B cell (primary cell): Measurements from ENCODE around the gene HTR3A. TPM values are rescaled to one million over a fixed set of nuclear protein-coding genes. Genes with fewer than 3 reads are reported as not detected.

ENCODE experiments used
- ATAC-seq: fragments of 200-7000 bp; cut with Tn5 transposase; one replicate; pipeline ENCODE4 v1.10.0; 2021; ENCODE audit warnings: low read depth, mild to moderate bottlenecking, moderate number of reproducible peaks, moderate library complexity
- CTCF ChIA-PET: fragments of 350-600 bp; sonication (Branson Sonifier 250); formaldehyde crosslinking; loops from one replicate; lab custom pipeline; 2021; ENCODE audit warnings: antibody characterized with exemption, inconsistent platforms; lab: Charles Lee
- POLR2A ChIA-PET: fragments of 350-600 bp; sonication (Branson Sonifier 250); formaldehyde crosslinking; loops from one replicate; lab custom pipeline; 2021; ENCODE audit warnings: antibody characterized with exemption; lab: Charles Lee
- DNase-seq: peaks from one replicate; pipeline ENCODE4 v3.0.0; 2013
- H2AFZ ChIP-seq: 2 replicates; pipeline ENCODE4 v1.6.1; 2012; ENCODE audit warnings: mild to moderate bottlenecking, low read depth, low read length; ENCODE audit not compliant: insufficient read depth, poor library complexity, severe bottlenecking
- H3K27ac ChIP-seq, 2 donors: 1 replicate in 1 of 2; 2 replicates in 1 of 2; pipeline ENCODE4 v1.5.1; 2012 to 2013; ENCODE audit warnings: low read length in 2 of 2, mild to moderate bottlenecking in 2 of 2, moderate library complexity in 1 of 2
- H3K27me3 ChIP-seq, 4 experiments: fragments of 200-600 bp in 1 of 4; sonication (generic) in 1 of 4; replicated peaks in 1 of 4; 1 replicate in 2 of 4; 2 replicates in 2 of 4; pipeline versions ENCODE4 v1.6.1 to v1.7.0; 2013 to 2016; ENCODE audit warnings: low read length in 3 of 4, mild to moderate bottlenecking in 2 of 4, mixed read lengths in 1 of 4, moderate library complexity in 1 of 4; ENCODE audit not compliant: insufficient read depth in 4 of 4, control insufficient read depth in 3 of 4; ENCODE audit errors: control extremely low read depth in 1 of 4
- H3K36me3 ChIP-seq, 2 experiments: replicated peaks in 1 of 2; 1 replicate in 1 of 2; 2 replicates in 1 of 2; pipeline versions ENCODE4 v1.6.1 to v1.7.1; 2013; ENCODE audit warnings: low read length in 1 of 2; ENCODE audit not compliant: insufficient read depth in 2 of 2, control insufficient read depth in 1 of 2; ENCODE audit errors: control extremely low read depth in 1 of 2, extremely low read depth in 1 of 2
- H3K4me1 ChIP-seq, 2 donors: fragments of 200-600 bp in 1 of 2; sonication (generic) in 1 of 2; 1 replicate in 1 of 2; 2 replicates in 1 of 2; pipeline versions ENCODE4 v1.5.1 to v1.6.1; 2013 to 2017; ENCODE audit warnings: low read length in 2 of 2; ENCODE audit not compliant: control insufficient read depth in 2 of 2, insufficient read depth in 2 of 2
- H3K4me2 ChIP-seq: replicated peaks from 2 replicates; pipeline ENCODE3; 2012; ENCODE audit warnings: mild to moderate bottlenecking, low read depth, low read length; ENCODE audit not compliant: poor library complexity, severe bottlenecking
- H3K4me3 ChIP-seq, 5 experiments: fragments of 200-600 bp in 1 of 5; sonication (generic) in 1 of 5; 1 replicate in 3 of 5; 2 replicates in 2 of 5; pipeline versions ENCODE4 v1.5.1 to v1.7.0; 2011 to 2016; ENCODE audit warnings: low read length in 4 of 5, mild to moderate bottlenecking in 4 of 5, low read depth in 2 of 5, control low read depth in 1 of 5, moderate library complexity in 1 of 5; ENCODE audit not compliant: insufficient read depth in 1 of 5; ENCODE audit errors: control extremely low read depth in 1 of 5, extremely low read depth in 1 of 5
- H3K79me2 ChIP-seq: fragments of 200-600 bp; sonication (generic); one replicate; pipeline ENCODE4 v1.6.0; 2016; ENCODE audit warnings: low read length; ENCODE audit not compliant: control insufficient read depth, insufficient read depth
- H3K9ac ChIP-seq: fragments of 200-600 bp; sonication (generic); 2 replicates; pipeline ENCODE4 v1.6.1; 2017; ENCODE audit warnings: mild to moderate bottlenecking, low read length, moderate library complexity
- H3K9me3 ChIP-seq, 3 donors: one replicate each; pipeline versions ENCODE4 v1.6.1 to v1.7.1; 2013; ENCODE audit warnings: low read length in 2 of 3; ENCODE audit not compliant: control insufficient read depth in 2 of 3, insufficient read depth in 1 of 3; ENCODE audit errors: control extremely low read depth in 1 of 3
- H4K20me1 ChIP-seq: 2 replicates; pipeline ENCODE4 v1.6.0; 2012; ENCODE audit warnings: mild to moderate bottlenecking, low read length; ENCODE audit not compliant: insufficient read depth, control insufficient read depth, poor library complexity, severe bottlenecking
- H3K27ac Mint-ChIP-seq: one replicate; pipeline ENCODE4 v1.8.0; 2021; ENCODE audit warnings: mixed read lengths
- H3K27me3 Mint-ChIP-seq: one replicate; pipeline ENCODE4 v1.8.0; 2021; ENCODE audit warnings: mixed read lengths
- H3K4me1 Mint-ChIP-seq: one replicate; pipeline ENCODE4 v1.8.0; 2021; ENCODE audit warnings: mixed read lengths
- H3K4me3 Mint-ChIP-seq: one replicate; pipeline ENCODE4 v1.8.0; 2021; ENCODE audit warnings: mixed read lengths
- H3K9me3 Mint-ChIP-seq: one replicate; pipeline ENCODE4 v1.8.0; 2022; ENCODE audit warnings: mixed read lengths; ENCODE audit not compliant: insufficient read depth
- CTCF ChIP-seq: fragments of 200-600 bp; IDR thresholded peaks from one replicate; pipeline ENCODE4 v1.8.0; 2022; ENCODE audit warnings: antibody characterized with exemption, mild to moderate bottlenecking
- EZH2 ChIP-seq: IDR thresholded peaks from 2 replicates; pipeline ENCODE4 v1.6.1; 2012; ENCODE audit warnings: borderline replicate concordance, low read depth, mild to moderate bottlenecking, moderate library complexity, low read length; ENCODE audit not compliant: insufficient read depth, poor library complexity, severe bottlenecking
- WGBS: methylation state at CpG from one replicate; pipeline ENCODE4 v1.1.5; 2013; ENCODE audit warnings: missing lambda C conversion rate; ENCODE audit not compliant: insufficient coverage; 5-methylcytosine and 5-hydroxymethylcytosine counted together
- intact Hi-C: fragments of 100-400 bp; cut with micrococcal nuclease; formaldehyde crosslinking; loops from one replicate; pipeline ENCODE4 v1.10.0; 2022
- polyA plus RNA-seq: library from polyadenylated mRNA; depleted of rRNA; stranded (reverse); fragments of >200 nt; gene quantifications from 2 replicates; pipeline ENCODE4 v1.2.3, GENCODE V29; 2012
- total RNA-seq, 2 donors: library from RNA; stranded (reverse); fragments of 120-200 nt in 1 of 2; gene quantifications; 1 replicate in 1 of 2; 2 replicates in 1 of 2; pipeline versions ENCODE4 v1.2.3 to v1.2.4, GENCODE V29; 2013 to 2022

HTR3A gene
- total and polyA plus RNA-seq, 2 donors (not counting 1 experiment from before 2014, with no cell fraction given): 8.1 to 16.1 TPM

DNA sequence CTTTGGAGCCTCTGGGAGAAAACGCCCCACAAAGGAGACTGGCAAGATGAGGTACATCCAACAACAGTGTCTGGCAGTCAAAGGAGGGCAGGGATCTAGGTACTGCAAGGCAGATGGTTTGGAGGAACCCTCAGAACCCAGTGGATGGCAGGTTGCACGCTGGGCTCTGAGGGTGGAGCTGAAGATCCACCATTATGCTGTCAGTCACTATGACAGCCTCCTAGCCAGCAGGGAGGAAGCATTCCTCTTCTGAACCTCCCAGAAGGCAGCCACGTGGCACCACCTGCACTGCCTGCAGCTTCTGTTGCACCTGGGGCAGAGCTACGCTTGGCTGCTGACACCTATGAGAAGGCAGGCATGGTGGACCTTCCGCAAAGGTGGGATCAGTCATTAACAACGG lies 40.2 kb downstream of the HTR3A start:
- peaks cover 19% of the 10 kb centered on the region for H3K27me3 Mint-ChIP-seq
- 52% methylated on average over 6 of the region's 6 CpGs for WGBS
- no peak for DNase-seq

DNA sequence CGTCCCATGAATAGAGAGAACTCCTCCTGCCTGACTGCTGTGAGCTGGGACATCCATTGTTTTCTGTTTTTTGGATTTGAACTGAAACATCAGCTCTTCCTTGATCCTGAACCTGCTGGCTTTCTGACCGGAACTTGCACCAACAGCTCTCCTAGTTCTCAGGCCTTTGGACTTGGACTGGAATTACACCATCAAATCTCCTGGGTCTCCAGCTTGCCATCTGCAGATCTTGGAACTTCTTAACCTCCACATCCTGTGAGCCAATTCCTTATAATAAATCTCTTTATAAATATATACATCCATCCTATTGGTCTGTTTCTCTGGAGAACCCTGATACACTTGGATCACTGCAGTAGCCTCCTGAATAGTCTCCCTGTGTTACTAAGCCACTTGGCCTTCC lies 42.1 kb downstream of the HTR3A start:
- no peak overlapping the region for H3K4me3 ChIP-seq
- H2AFZ ChIP-seq: no peak overlapping the region
- ATAC-seq: no peak
- H3K36me3 ChIP-seq: no peaks in the 10 kb centered on the region
- no peak overlapping the region for H3K9ac ChIP-seq
- H3K4me2 ChIP-seq: no peak overlapping the region
- no peaks in the 10 kb centered on the region for H4K20me1 ChIP-seq
- H3K4me3 Mint-ChIP-seq: no peak overlapping the region
- CTCF ChIA-PET: interaction anchor here (1.0 to 3.7 kb wide), 2 partner anchors 13 to 244 kb away, joined by 3 to 17 read pairs; no protein-coding TSS in a partner anchor
- intact Hi-C loops: no loop called here
- H3K27me3 Mint-ChIP-seq: peaks cover 10% of the 10 kb centered on the region
- H3K27ac Mint-ChIP-seq: no peak overlapping the region
- H3K9me3 ChIP-seq: no peaks in the 10 kb centered on the region
- no peaks in the 10 kb centered on the region for H3K4me1 ChIP-seq
- no peak overlapping the region for H3K27ac ChIP-seq
- POLR2A ChIA-PET: no interaction called here
- no peak for DNase-seq
- peaks cover 0 to 4% (median 0%) of the 10 kb centered on the region in 4 experiments for H3K27me3 ChIP-seq
- no peaks in the 10 kb centered on the region for H3K9me3 Mint-ChIP-seq
- no peak for TF ChIP-seq CTCF
- no peak for TF ChIP-seq EZH2
- 94% methylated on average over 2 of the region's 2 CpGs for WGBS
- no peaks in the 10 kb centered on the region for H3K79me2 ChIP-seq
- H3K4me1 Mint-ChIP-seq: no peaks in the 10 kb centered on the region

More for the DNA sequence above, 40.2 kb downstream of the HTR3A start:
- Histone ChIP-seq H3K9ac (no peak overlapping the region), H3K36me3 (no peaks in the 10 kb centered on the region), H3K9me3 (no peaks in the 10 kb centered on the region), H3K4me2 (no peak overlapping the region), H3K27ac (no peak overlapping the region), H3K4me1 (no peaks in the 10 kb centered on the region), H3K4me3 (no peak overlapping the region), H2AFZ (no peak overlapping the region), H4K20me1 (no peaks in the 10 kb centered on the region), H3K79me2 (no peaks in the 10 kb centered on the region), H3K27me3 (peaks cover 0 to 4% (median 0%) of the 10 kb centered on the region in 4 experiments)
- H3K9me3 Mint-ChIP-seq: no peaks in the 10 kb centered on the region
- H3K4me1 Mint-ChIP-seq: no peaks in the 10 kb centered on the region
- POLR2A ChIA-PET: no interaction called here
- CTCF ChIA-PET: interaction anchor here (1.0 to 3.7 kb wide), 4 partner anchors 15 to 246 kb away, joined by 3 to 17 read pairs (median 4); no protein-coding TSS in a partner anchor
- H3K27ac Mint-ChIP-seq: no peak overlapping the region
- no peak overlapping the region for H3K4me3 Mint-ChIP-seq
- intact Hi-C loops: no loop called here
- ATAC-seq: no peak
- TF ChIP-seq EZH2 (no peak), CTCF (no peak)
